Glomerular visceral epithelial cell (primary cell): Measurements from ENCODE around the gene AP2S1.
A peak's percentile ranks its signal among the peaks of the same experiment; 100 is the strongest.
"Not testable (repeated sequence)": the region's sequence is repeated elsewhere in the genome, so short reads cannot be mapped to it uniquely, and the experiment has no call there.

Experiments
- DNase-seq: peaks from one replicate; pipeline ENCODE4 v3.0.0-alpha.2; 2016; ENCODE audit errors: extremely low spot score

AP2S1 gene

DNA sequence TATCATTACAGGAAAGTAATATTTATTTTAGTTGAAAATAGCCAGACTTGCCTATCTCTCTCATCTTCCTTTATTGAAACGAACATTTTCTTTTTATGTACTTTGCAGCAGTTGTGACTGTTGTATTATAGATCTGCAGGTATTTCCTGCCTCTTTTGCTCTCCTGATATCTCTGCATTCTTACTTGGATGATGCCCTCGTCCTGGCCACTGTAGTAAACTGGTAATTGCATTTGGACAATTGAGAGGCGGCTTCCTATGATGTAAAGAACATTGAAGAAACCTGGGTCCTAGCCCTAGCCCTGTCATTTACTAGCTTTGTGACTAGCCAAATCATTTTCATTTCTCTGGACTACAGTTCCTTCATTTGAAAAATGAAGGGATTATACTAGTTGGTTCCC lies 16.5 kb upstream of the AP2S1 start:
- no peak for DNase-seq

GRCh38 chr19:46866407-46867136 lies 15.9 kb upstream of the AP2S1 start:
- DNase-seq = no peak

DNA sequence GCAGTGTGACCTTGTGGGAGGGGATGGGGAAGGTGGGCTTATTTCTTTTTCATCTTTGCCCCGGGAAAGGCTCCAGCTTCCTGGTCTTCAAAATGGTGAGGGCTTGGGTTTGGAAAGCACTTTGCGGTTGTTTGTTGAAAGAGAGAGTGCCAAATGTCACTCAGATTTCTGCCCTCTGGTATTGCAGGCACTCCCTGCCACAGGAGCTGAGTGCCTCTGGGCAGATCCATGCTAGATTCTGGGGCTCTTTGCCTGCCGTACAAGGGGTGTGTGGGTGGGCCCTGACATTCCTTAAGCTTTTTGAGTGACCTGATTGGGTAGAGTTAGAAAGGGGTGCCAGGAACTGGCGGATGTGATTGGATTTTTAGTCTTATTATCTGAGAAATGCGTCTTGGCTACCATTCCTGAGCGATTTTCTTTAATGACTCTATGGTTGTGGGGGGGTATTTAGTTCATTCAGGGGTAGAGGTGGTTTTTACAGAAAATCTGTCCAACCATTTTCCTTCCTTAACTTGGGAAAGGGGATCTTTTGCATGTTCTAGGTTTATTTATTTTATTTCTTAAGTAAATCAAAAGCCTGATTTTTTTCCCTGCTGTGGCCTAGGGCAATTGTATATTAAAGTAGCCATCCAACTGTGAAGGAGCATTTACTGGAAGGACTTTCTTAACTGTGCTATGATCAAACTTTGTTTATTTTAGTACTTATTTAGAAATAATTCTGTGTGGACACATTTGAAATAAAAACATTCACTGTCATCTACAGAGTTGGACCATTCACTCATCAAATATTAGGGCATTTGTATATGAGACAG lies 13.4 kb upstream of the AP2S1 start:
- DNase-seq = peak; percentile 75

DNA sequence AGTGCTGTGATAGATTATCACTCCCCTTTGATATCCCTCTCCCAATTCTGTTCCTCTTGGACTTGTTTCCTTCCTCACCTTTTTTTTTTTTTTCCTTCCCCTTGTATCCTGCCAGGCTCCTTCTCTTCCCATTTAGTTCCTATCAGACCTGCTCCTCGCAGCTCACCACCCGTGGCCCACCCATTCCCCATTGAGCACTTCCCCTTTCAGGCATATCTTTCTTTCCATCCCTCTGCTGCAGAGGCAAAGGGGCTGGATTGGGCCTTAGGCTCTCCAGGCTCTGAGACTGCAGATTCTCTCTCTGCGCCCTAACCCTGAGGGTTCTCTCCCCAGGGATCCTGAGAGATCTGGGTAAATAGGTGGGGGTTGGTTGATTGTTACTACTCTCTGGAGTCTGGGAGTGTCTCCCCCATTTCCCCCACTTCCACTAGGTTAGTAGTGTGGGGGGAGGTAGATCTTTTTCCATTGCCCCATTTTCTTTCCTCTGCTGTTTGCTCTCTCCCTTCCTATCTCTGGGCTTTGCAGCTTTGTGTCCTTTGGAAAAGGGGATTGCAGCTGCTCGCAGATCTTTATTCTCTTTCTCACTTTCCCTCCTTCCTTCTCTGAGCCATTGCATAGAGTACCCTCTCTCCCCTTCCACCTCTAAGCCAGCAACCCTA lies 12.5 kb upstream of the AP2S1 start:
- no peak for DNase-seq

DNA sequence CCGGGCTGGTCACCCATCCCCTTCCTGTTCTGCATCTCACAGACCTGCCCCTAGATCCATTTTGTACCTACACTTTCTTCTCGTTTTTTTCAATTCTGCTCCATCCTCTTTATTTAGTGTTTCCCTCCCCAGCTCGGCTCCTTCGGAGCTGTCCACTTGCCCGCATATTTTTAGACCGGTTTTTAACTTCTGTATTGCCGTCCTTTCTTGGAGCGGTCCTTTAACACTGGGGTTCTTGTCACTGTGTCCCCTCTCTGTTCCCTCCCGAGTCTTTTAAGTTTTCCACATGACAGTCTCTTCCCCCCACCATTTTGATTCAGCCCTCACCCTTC lies 11.8 kb upstream of the AP2S1 start:
- no peak for DNase-seq

- DNase-seq = peak; percentile 30
These were observed 11.3 kb upstream of the AP2S1 start for GRCh38 chr19:46861691-46862502.

DNA sequence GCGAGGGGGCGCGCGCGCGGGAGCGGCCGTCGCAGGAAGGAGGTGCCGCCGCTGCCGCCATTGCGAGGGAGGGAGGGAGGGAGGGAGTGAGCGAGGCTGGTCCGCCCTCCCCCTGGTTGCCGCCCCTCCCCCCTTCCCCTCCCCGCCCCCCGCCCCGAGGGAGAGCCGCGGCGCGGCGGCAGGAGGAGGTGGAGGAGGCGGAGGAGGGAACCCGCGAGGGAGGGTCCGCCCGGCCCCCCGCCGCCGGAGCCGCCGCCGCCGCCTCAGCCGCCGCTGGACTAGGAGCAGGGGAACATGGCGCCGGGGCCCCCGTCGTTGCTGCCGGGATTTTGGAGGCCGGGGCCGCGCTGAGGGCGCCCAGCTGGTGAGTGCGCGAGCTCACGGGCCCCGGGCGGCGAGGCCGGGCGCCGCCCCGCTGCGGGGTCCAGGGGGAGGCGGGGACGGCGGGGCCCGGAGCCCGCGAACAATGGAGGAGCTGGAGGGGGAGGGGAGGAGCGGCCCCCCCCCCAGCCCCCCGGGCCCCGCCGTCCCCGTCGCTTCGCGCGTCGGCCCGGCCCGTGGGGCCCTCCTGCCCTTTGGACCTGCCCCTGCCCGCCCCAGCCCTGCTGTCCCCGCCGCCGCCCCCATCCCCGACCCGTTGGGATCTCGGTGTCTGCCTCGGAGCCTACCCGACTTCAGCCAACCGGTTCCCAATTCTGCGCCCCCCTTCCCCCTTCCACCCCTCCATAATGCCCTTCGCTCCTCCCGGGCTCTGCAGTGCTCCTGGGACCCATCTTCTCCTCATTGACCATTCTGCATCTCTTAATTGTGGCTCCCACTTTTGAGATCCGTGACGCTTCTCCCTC lies 10.4 kb upstream of the AP2S1 start, which contains the start of gene ARHGAP35:
ARHGAP35 (plus strand) TSS at position 152 of the 845 bp plus-strand sequence. CDS start 57,679 bp downstream, outside the sequence.
- peak; percentile 94 for DNase-seq

- DNase-seq = peak; percentile 100
These were observed 9.6 kb upstream of the AP2S1 start for GRCh38 chr19:46860125-46860845.

GRCh38 chr19:46859637-46860124 lies 9.0 kb upstream of the AP2S1 start:
- DNase-seq = peak; percentile 87

GRCh38 chr19:46856062-46857022 lies 5.7 kb upstream of the AP2S1 start:
- DNase-seq = peak; percentile 93

GRCh38 chr19:46854698-46855097 lies 4.1 kb upstream of the AP2S1 start:
- not testable (repeated sequence) for DNase-seq

DNA sequence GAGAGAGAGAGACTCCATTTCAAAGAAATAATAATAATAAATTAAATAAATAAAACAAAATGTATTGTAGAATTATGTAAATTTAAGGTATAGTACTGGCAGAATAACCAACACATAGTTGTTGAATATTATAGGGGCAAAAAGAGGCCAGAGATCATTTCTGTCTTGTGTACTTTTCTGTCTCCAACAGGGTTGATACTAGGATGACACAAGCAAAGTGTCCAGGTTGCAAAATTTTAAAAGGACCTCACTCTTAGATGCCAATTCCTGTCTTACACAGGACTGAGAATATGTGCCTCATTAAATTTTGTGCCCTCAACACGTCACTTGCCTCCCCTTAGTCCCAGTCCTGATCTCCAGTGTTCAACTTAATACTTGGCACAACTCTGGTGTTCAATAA lies 2.2 kb upstream of the AP2S1 start:
- DNase-seq = no peak

DNA sequence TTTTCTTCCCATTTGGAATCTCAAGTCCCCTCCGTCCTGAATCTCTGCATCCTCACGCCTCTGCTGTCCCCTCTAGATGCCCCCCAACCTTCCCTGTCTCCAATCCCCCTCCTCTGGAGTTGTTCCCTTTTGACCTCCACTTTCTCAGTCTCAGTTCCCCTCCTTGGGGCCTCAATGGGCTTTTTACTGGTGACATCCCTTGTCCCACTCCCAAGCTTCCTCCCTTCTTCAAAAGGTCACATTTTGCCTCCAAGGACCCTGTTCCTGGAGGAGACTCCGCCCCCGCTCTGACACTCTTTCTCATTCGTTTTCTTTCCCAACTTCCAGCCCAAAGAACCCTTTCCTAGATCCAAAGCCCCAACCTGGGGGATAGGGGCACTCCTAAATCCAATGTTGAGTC lies 1.0 kb downstream of the AP2S1 start:
- no peak for DNase-seq

DNA sequence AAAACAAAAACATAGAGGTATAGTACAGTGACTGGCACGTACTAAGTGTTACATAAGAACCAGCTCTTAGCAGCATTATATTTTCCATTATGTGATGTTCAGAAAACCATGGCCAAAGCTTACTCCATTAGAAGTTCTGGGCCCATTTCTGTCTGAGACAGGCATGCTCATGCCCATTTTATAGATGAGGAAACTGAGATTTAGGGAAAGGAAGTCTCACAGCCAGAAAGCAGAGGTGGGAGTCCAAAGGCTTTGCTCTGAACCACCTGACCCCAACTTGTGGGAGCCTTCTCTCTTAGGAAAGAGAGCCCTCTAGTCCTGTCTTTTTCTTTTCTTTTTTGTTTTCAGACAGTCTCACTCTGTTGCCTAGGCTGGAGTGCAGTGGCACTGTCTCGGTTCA lies 2.3 kb downstream of the AP2S1 start:
- no peak for DNase-seq

DNA sequence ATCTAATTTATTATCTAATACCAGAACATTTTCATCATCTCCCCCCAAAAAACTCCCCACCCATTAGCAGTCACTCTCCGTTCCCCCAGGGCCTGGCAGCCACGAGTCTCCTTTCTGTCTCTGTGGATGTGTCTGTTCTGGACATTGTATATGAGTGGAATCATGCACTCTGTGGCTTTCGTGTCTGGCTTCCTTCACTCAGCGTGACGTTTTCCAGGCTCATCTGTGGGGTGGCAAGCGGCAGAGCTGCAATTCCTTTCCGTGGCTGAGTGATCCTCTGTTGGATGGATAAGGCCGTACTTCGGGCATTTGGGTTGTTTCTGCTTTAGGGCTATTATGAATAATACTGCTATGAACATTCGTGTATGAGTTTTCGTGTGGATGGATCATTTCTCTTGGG lies 3.1 kb downstream of the AP2S1 start:
- no peak for DNase-seq

- no peak for DNase-seq
These were observed 4.6 kb downstream of the AP2S1 start for GRCh38 chr19:46845959-46846459.

DNA sequence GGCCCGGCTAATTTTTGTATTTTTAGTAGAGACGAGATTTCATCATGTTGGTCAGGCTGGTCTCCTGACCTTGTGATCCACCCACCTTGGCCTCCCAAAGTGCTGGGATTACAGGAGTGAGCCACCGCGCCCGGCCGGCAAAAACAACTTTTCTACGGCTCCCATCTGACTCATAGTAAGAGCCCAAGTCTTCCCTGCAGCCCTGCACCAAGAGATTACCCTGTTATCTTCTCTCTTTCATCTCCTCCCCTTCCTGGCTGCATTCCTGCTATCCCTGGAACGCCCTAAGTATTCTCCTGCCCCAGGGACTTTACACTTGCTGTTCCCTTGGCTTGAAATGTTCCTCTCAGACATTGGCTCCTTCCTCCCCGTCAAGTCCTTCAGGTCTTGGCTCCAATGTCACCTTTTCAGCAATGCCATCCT lies 6.6 kb downstream of the AP2S1 start:
- no peak for DNase-seq

- no peak for DNase-seq
These were observed 7.9 kb downstream of the AP2S1 start for GRCh38 chr19:46842791-46843190.
